Measurements from ENCODE around the gene PDK4.
"Not testable (repeated sequence)": the region's sequence is repeated elsewhere in the genome, so short reads cannot be mapped to it uniquely, and the experiment has no call there.

PDK4 gene

DNA sequence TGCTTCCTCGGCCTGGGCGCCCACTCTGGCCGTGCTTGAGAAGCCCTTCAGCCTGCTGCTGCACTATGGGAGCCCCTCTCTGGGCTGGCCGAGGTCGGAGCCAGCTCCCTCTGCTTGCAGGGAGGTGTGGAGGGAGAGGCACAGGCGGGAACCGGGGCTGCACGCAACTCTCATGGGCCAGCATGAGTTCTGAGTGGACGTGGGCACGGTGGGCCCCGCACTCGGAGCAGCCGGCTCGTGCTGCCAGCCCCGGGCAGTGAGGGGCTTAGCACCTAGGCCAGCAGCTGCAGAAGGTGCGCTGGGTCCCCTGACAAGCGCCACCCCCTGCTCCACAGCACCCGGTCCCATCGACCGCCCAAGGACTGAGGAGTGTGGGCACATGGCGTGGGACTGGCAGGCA, 9.0 kb upstream of the PDK4 start:
- no peak for DNase-seq (ENCODE audit: extremely low read depth in 1 of 2, low read depth in 1 of 2)

DNA sequence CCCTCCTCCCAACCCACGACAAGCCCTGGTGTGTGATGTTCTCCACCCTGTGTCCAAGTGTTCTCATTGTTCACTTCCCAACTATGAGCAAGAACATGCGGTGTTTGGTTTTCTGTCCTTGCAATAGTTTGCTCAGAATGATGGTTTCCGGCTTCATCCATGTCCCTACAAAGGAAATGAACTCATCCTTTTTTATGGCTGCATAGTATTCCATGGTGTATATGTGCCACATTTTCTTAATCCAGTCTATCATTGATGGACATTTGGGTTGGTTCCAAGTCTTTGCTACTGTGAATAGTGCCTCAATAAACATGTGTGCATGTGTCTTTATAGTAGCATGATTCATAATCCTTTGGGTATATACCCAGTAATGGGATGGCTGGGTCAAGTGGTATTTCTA, 8.5 kb upstream of the PDK4 start:
- not testable (repeated sequence) for DNase-seq (ENCODE audit: extremely low read depth in 1 of 2, low read depth in 1 of 2)

DNA sequence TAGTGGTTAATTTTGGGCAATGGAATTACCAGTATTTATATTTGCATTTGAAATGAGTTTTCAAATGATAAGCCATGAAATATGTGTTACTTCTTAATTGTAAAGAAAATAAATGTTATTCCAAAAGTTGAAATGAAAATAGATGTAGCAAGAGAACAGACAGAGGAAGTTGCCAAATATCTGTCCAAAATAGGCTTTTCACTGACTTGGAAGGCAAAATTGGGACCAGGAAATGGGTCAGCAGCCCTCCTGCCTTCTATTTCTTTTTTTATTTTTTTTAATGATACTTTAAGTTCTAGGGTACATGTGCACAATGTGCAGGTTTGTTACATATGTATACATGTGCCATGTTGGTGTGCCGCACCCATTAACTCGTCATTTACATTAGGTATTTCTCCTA, 8.1 kb upstream of the PDK4 start:
- not testable (repeated sequence) for DNase-seq (ENCODE audit: extremely low read depth in 1 of 2, low read depth in 1 of 2)

DNA sequence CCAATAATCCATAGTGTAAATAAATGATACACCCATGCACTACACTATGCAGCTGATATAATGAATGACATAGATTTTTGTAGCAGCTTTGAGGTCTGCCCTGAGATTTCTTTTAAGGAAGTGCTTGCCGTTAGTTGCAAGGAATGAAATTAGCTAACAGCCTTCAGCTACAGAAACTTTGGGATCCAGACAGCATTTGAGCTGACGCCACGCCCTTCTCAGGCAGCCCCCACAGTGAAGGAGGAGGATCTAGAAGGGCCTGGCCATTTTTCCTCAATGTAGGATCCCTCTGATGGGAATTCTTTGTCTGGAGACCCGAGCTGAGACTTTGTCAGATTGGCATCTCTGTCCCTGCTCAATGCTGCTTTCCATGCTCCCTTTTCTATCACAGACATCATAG, 6.1 kb upstream of the PDK4 start:
- no peak for DNase-seq (ENCODE audit: extremely low read depth in 1 of 2, low read depth in 1 of 2)

DNA sequence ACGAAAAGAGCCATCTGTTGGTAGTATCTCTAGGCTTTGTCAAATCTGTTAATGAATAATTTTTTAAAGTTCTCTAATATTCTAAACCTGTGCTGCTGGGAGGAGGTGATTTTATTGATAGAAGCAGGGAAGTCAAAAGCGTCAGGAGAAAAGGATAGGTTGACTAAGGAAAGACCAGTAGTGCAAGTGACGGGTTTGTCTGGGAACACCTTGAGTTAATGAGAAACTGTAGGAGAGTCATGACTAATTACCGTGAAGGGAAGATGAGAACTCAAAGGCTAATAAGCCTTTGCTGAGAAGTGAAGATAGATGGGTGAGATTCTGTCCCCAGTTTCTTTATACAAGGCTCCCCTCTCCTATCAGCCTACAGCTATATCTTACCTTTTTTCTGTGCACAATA, 5.0 kb upstream of the PDK4 start:
- no peak for DNase-seq (ENCODE audit: extremely low read depth in 1 of 2, low read depth in 1 of 2)

DNA sequence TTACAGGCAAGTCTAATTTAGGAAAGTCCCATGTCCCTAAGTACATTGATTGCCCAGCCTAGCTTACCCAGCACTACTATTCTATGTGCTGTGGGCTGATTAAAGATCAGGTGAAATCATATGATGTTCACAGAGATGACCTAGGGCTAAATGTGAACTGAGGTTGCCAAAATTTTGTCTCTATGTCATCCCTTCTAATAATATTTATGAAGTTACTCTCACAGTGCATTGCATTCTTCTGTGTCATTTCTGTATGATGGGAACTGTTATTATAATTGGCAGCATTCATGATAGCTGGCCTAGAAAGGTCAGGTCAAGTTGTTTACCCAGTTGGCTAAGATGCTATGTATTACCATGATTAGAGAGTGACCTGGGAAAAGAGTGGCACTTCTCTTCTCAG, 2.8 kb upstream of the PDK4 start:
- no peak for DNase-seq (ENCODE audit: extremely low read depth in 1 of 2, low read depth in 1 of 2)

DNA sequence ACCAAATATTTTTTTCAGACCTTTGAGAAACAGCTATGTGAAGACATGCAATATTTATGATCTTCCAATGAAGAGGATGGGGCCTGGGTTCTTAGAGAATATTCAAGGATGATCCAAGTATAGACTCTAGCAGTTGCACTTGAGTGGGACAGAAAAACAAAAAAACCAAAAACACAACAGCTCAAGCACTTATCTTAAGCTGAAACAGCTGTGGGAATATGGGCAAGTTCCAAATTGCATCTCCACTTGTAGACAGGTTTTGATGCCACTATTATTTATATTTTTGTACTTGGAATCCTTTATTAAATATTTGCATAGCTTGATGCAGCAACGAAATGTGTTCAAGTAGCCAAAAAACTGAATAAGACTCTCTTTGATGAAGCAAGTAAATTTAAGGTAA, 2.2 kb upstream of the PDK4 start:
- no peak for DNase-seq (ENCODE audit: extremely low read depth in 1 of 2, low read depth in 1 of 2)

DNA sequence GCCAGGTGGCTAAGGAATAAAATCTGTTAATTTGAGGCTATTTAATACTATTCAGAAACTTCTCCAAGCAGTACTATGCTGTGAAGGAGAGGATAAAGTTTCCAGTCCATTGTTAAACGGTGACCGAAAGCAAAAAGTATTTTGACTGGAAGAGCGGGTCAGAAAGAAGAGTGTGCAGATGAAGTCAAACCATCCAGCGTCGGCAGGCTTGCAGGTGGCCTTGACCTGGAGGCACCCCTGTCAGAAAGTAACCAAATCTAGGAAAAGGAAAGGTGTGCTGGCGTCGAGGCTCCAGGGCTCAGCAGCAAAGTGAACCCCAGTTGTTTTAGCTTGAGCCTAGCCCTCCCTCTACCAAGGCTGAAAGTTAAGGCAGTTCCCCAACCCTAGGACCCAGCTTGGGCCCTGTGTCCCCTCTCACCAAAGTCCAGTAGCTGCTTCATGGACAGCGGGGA, 544 bp downstream of the PDK4 start:
- DNase-seq (ENCODE audit: extremely low read depth in 1 of 2, low read depth in 1 of 2), result no peak

DNA sequence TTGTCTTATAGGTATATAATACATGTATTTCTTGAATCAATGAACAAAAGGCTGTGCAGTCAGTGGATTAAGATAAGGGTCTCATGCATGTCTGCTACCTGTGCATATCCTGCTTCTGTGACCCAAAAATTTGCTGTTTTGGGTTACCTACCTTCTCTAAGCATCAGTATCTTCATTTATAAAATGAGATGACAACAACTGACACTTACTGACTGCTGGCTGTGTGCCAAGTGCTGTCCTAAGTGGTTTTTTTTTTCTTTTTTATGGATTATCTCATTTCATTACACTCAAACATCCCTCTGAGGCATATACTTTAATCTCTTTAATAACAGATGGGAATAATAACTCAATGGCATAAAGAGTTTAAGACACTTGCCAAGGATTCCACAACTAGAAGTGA, 2.1 kb downstream of the PDK4 start:
- DNase-seq (ENCODE audit: extremely low read depth in 1 of 2, low read depth in 1 of 2), result no peak

DNA sequence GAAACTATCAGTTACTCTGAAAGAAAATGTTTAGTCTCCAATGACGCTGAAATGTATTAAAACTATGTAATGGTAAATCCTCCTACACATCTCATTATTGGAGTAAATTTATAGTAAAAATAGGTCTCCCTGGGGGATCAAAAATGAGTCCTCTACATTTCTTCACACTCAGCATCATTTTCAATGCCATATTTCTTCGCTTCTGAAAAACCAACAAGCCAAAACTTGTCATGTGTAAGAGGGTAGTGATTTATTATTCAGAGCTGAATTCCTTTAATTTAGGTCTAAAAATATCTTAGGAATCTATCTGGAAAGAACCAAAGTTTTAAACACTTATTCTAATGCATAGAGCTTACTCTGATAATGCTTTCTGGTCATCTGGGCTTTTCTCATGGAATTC, 3.0 kb downstream of the PDK4 start:
- DNase-seq (ENCODE audit: extremely low read depth in 1 of 2, low read depth in 1 of 2), result no peak

DNA sequence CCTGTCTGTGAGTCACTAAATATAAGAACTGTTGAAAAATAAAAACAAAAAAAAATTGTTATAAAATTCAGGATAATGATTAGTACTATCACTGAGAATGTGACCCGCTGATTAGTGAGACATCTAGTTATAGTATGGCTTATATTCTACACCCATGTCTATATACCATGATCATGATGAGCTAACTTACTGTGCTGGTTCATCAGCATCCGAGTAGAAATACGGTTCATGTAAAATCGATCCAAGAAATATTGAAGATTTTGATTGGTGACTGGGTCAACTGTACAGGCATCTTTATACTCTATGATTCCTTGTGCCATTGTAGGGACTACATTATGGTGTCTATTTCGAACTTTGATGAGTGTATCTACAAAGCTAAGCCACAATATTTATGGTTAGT, 3.7 kb downstream of the PDK4 start:
- DNase-seq (ENCODE audit: extremely low read depth in 1 of 2, low read depth in 1 of 2), result no peak

DNA sequence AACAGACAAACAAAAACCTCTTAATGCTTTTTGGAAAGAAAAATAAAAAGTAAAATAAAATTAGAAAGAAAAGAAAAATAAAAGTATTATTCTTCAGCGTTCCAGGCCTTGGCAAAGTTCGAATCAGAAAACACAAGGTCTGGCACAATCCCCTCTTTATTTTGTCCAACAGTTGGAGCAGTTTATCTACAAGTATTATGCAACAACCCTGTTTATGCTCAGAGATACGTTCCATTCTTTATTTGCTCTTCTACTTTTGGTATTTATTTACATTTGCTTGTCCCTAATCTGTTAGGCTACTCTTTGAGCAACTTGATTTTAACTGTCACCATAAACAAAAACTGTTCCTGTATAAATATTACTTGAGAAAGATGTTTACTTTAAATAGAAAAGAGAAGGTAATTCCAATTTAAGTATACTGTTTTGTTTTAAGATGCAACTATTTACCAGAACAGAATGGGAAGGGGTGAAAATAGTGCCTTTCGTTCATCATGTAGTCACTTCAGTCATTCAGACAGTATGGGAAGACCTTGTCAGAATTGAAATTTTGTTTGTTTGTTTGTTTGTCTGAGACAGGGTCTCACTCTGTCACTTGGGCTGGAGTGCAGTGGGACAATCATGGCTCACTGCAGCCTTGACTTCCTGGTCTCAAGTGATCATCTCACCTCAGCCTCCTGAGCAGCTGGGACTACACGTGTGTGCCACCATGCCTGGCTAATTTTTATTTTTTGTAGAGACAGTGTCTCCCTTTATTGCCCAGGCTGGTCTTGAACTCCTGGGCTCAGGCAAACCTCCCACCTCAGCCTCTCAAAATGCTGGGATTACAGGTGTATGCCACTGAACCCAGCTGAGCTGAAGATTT, 5.7 kb downstream of the PDK4 start:
- no peak for DNase-seq (ENCODE audit: extremely low read depth in 1 of 2, low read depth in 1 of 2)

DNA sequence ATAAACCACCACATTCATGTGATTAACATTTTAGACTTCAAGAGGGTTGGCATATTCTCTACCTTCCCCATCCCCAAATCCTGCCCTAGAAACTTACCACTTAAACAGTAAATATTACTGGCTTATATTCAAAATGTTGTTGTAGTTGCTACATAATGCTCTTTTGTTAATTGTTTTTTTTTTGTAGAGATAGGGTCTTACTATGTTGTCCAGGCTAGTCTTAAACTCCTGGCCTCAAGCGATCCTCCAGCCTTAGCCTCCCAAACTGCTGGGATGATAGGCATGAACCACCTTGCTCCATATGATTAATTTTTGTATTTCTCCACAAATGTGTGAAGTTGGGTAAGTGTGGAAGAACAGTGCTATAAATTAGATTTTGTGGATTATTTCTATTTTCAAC, 6.5 kb downstream of the PDK4 start:
- no peak for DNase-seq (ENCODE audit: extremely low read depth in 1 of 2, low read depth in 1 of 2)

DNA sequence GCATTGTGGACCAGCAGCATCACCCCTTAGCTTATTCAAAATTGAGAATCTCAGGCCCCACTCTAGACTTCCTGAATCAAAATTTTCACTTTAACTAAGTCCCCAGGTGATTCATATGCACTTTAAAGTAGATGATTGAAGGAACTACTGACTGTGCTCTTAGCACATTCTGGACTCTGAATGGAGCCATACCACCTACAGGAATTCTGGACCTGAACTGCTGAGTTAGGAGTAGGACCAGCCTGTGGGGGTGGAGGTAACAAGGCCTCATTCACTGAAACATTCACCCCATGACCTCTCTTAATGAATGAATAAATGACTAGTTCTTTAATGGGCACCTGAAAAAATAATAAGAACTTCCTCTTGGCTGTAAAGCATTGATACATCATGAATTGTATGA, 7.3 kb downstream of the PDK4 start:
- DNase-seq (ENCODE audit: extremely low read depth in 1 of 2, low read depth in 1 of 2), result no peak

DNA sequence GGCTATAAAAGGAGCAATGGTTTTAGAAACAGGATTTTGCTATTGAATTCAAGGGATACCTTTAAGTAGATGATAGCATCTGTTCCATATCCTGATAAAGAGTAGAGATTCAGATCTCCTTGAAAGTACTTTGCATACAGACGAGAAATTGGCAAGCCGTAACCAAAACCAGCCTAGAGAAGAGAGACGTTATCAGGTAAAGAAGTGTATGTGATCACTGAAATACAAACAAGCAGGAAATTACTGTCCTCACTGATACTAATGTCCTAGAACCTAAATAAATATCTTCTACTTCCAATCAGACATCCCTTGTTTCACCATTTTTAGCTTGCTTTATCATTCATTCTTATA, 9.4 kb downstream of the PDK4 start:
- no peak for DNase-seq (ENCODE audit: extremely low read depth in 1 of 2, low read depth in 1 of 2)

DNA sequence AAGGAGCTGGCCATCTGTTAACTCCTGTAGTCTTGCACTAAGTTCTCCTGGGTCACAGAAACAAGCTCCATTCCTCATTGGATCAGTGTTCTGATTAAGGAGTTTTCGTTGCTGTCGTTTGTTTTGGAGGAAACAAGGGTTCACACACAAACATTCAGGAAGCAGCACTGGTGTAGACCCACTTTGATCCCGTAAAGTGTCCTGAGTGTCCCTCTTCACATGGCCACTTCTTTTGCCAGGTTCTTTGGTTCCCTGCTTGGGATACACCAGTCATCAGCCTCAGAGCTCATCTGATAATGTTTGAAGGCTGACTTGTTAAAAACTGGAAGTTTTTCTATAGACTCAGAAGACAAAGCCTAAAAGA, 10.9 kb downstream of the PDK4 start:
- no peak for DNase-seq (ENCODE audit: extremely low read depth in 1 of 2, low read depth in 1 of 2)

DNA sequence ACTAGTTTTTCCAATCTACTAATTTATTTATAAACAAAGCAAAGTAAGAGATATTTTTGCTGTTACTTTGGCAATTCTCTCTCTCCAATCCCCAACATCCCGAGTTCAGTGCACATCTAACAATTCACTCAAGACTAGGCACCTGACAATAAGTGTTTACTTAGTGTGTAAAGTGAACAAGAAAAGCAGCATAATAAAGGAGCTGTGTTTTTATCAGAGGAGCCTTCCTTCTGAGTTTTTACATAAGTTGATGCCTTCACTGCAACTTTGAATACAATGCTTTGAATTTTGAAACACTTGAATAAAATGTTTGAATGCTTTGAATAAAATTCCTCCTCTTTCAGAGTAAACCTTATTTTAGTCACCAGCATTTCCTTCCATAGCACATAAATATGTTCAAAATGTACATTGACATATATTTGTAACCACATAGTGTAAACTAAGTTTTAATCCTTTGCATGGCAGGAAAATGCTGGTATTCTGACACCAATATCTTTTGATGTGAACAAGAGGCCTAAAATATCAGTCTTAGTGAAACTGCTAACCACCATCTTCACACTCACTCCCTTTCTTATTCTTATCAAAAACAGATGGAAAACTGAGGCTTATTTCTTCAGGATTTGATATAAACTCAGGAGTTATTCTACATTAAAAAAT, 11.4 kb downstream of the PDK4 start:
- no peak for DNase-seq (ENCODE audit: extremely low read depth in 1 of 2, low read depth in 1 of 2)

DNA sequence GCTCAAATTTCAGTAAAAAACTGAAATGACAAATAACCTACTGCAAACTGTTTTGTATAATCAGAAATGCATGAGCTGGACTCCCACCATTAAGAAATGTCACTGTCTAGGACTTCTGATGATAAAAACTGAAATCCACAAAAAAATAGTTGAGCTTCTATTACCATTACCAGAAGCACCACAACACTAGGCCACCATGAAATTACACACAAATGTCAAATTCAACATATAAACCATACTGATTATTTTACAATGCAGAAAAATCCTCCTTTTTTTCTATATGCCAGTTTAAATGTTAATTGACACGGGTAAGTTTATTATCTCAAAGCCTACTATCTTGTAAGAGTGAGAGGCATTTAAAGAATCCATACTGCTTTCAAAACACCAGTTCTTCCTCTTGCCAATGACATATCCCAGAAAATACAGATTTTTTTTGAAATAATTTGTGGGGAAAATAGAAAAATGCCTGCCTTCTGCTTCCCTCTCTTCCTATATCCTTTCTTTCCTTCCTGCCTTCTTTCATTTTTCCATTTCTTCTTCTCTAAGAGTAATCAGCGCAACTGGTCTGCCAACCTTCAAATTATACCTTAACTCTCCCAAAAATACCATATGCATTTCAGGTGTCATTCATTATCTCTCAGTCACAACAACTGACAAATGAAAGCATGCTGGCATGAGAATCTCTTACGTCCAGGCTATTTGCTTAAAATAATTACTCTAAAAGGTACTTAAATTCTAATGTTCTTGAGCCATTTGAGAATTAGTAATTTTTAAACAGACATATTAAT, 12.3 kb downstream of the PDK4 start:
- DNase-seq (ENCODE audit: extremely low read depth in 1 of 2, low read depth in 1 of 2), result no peak

DNA sequence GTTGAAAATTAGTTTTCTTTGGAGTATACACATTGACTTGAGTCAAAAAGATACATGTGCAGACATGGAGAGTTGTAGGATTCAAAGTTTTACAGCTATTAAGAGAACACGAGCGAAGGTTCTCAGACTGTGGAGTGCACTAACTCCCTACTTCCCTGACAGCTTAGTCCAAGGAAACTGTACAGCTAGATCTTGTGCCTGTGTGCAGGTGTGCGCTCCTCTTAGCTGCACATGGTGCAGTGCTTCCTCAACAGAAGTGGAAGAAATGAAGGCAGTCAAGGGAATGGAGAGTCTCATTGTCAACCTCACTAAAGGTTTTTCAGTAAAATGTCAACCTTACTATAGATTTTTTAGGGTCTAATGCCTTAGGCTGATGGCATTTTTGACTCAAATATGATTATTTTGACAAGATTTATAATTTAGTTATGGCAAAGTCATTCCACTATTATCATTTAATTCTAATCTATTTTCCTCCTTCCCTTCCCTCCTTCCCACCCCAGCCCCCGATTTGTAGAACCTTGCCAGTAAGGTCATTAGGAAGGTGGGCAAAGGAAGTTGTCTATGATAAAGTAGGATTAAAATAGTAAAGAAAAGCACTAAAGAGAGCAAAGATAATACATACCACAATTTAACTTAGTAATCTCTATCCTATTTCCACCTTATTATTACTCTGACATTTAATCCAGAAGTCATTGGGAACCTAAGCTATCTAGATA, 13.6 kb downstream of the PDK4 start:
- no peak for DNase-seq (ENCODE audit: extremely low read depth in 1 of 2, low read depth in 1 of 2)

DNA sequence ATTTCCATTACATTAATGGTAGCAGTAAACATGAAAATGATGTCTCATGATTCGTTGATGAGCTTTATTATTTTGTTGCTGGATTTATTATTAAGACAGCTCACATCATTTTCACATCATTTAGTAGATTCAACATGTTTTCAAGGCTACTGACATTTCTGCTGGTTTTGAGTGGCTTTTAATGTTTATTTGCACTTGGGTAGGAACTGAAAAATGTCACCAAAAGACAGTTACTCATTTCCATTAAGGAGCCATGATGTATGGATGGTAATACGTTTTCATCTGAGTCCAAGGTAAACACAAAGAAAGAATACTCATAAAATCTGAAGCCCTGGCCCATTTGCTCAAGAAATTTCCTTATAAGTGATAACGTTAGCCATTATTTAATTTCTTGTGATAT, 14.8 kb downstream of the PDK4 start:
- DNase-seq (ENCODE audit: extremely low read depth in 1 of 2, low read depth in 1 of 2), result no peak

DNA sequence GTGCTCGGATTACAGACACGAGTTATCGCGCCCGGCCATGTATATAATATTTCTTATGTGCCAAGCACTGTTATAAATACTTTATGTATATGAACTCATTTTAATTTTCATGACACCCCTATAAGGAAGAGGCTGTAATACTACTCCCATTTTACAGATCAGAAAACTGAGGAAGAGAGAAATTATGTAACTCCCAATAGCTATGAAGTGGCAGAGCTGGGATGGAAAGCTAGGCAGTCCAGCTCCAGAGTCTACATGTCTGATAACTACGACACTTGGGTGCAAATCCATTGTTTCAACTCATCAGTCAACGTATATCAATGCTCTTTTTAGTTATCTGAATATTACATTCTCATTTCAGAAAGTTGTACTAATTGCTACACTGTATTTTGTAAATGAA, 17.0 kb downstream of the PDK4 start:
- no peak for DNase-seq (ENCODE audit: extremely low read depth in 1 of 2, low read depth in 1 of 2)

Data from stimulated activated CD8-positive, alpha-beta memory T cell treated with anti-CD3 and anti-CD28 coated beads, Interleukin-7, amount 100 ng/mL, for 48 hours (primary cell).